Endothelial cell of umbilical vein (primary cell): ENCODE results near the gene ABCA2. TPM values are rescaled to one million over a fixed set of nuclear protein-coding genes. Genes with fewer than 3 reads are reported as not detected.

Source experiments
- BruUV-seq: library from RNA; stranded (reverse); fragments of 400-500 nt; replicated peaks from 2 replicates; lab custom pipeline; 2021; lab: Mats Ljungman, UMichigan
- CTCF ChIA-PET: fragments of 300-600, 350-600 bp; sonication (Branson Sonifier 250); formaldehyde crosslinking; loops from one replicate; lab custom pipeline; 2021; ENCODE audit warnings: antibody characterized with exemption, inconsistent platforms; lab: Charles Lee
- POLR2A ChIA-PET: fragments of 300-600, 350-600 bp; sonication (Branson Sonifier 250); formaldehyde crosslinking; loops from one replicate; lab custom pipeline; 2021; ENCODE audit warnings: antibody characterized with exemption, inconsistent platforms; lab: Charles Lee
- DNase-seq: peaks from one replicate; pipeline ENCODE4 v3.0.0-alpha.2; 2011; ENCODE audit warnings: low read depth, low spot score
- FAIRE-seq: peaks from 2 replicates; lab custom pipeline; 2011; peaks lifted over from hg19 to GRCh38; lab: Jason Lieb, UNC
- H2AFZ ChIP-seq: 2 replicates; pipeline ENCODE4 v1.6.0; 2012; ENCODE audit warnings: low read depth, low read length, control low read depth, inconsistent platforms
- H3K27ac ChIP-seq: 2 replicates; pipeline ENCODE4 v1.5.1; 2011; ENCODE audit warnings: low read depth, mild to moderate bottlenecking, control low read depth, low read length, moderate library complexity; ENCODE audit not compliant: insufficient read depth
- H3K27me3 ChIP-seq, 2 experiments: 2 replicates each; pipeline versions ENCODE4 v1.6.0 to v1.6.1; 2011; ENCODE audit warnings: low read length in 2 of 2, mixed read lengths in 1 of 2; ENCODE audit not compliant: control insufficient read depth in 2 of 2, insufficient read depth in 2 of 2
- H3K36me3 ChIP-seq, 2 experiments: 2 replicates in 1 of 2; 3 replicates in 1 of 2; pipeline ENCODE4 v1.5.1; 2011; ENCODE audit warnings: low read length in 2 of 2, mild to moderate bottlenecking in 1 of 2, moderate library complexity in 1 of 2; ENCODE audit not compliant: control insufficient read depth in 2 of 2, insufficient read depth in 2 of 2; ENCODE audit errors: extremely low read depth in 1 of 2
- H3K4me1 ChIP-seq: 3 replicates; pipeline ENCODE4 v1.5.1; 2011; ENCODE audit warnings: mild to moderate bottlenecking, low read length; ENCODE audit not compliant: control insufficient read depth, insufficient read depth; ENCODE audit errors: extremely low read depth
- H3K4me2 ChIP-seq: 2 replicates; pipeline ENCODE4 v1.6.1; 2011; ENCODE audit warnings: low read length, control low read depth, mixed read lengths; ENCODE audit not compliant: insufficient read depth
- H3K4me3 ChIP-seq, 3 experiments: fragments of 200-600 bp in 1 of 3; sonication (generic), shearing (Covaris generic) in 1 of 3; replicated peaks in 1 of 3; 2 replicates each; pipeline ENCODE4 v1.5.1; 2011 to 2016; ENCODE audit warnings: control low read depth in 3 of 3, low read length in 3 of 3, mild to moderate bottlenecking in 2 of 3, inconsistent platforms in 1 of 3, low read depth in 1 of 3, moderate library complexity in 1 of 3; ENCODE audit not compliant: insufficient read depth in 1 of 3
- H3K79me2 ChIP-seq: 2 replicates; pipeline ENCODE4 v1.6.0; 2012; ENCODE audit warnings: low read length, inconsistent platforms; ENCODE audit not compliant: control insufficient read depth, insufficient read depth
- H3K9ac ChIP-seq: replicated peaks from 2 replicates; pipeline ENCODE3; 2011; ENCODE audit warnings: low read length, control low read depth; ENCODE audit not compliant: insufficient read depth; ENCODE audit errors: extremely low read depth
- H3K9me1 ChIP-seq: replicated peaks from 3 replicates; pipeline ENCODE4 v1.6.0; 2011; ENCODE audit warnings: mild to moderate bottlenecking, low read length; ENCODE audit not compliant: control insufficient read depth, insufficient read depth; ENCODE audit errors: extremely low read depth
- H3K9me3 ChIP-seq: replicated peaks from 2 replicates; pipeline ENCODE4 v1.5.1; 2012; ENCODE audit warnings: low read length, inconsistent platforms; ENCODE audit not compliant: control insufficient read depth, insufficient read depth
- H4K20me1 ChIP-seq: replicated peaks from 2 replicates; pipeline ENCODE3; 2011; ENCODE audit warnings: mild to moderate bottlenecking, low read length; ENCODE audit not compliant: control insufficient read depth, insufficient read depth; ENCODE audit errors: extremely low read depth
- CTCF ChIP-seq, 2 donors: IDR thresholded peaks; 1 replicate in 1 of 2; 2 replicates in 1 of 2; pipeline ENCODE4 v1.5.1; 2011; ENCODE audit warnings: low read length in 2 of 2, mild to moderate bottlenecking in 2 of 2, moderate library complexity in 2 of 2, control low read depth in 1 of 2, inconsistent platforms in 1 of 2, low read depth in 1 of 2; ENCODE audit not compliant: insufficient read depth in 1 of 2; ENCODE audit errors: extremely low read depth in 1 of 2
- JUN ChIP-seq: IDR thresholded peaks from 2 replicates; pipeline ENCODE4 v1.6.1; 2011; ENCODE audit warnings: borderline replicate concordance, low read depth; ENCODE audit not compliant: insufficient read length, insufficient read depth
- MAX ChIP-seq: IDR thresholded peaks from 2 replicates; pipeline ENCODE4 v1.6.1; 2011; ENCODE audit not compliant: insufficient read depth, insufficient read length
- dilution Hi-C: fragments of 300-500 bp; cut with MboI; formaldehyde crosslinking; loops from one replicate; pipeline ENCODE4 v1.15.0; 2019; ENCODE audit warnings: low sequenced_read_pairs; ENCODE audit not compliant: extremely low pct_ligation_motif_present
- intact Hi-C: fragments of 100-400 bp; cut with micrococcal nuclease; formaldehyde crosslinking; loops from one replicate; pipeline ENCODE4 v1.10.0; 2022
- polyA plus RNA-seq, 4 experiments: library from polyadenylated mRNA; depleted of rRNA in 3 of 4; stranded (reverse) in 3 of 4; unstranded in 1 of 4; fragments of >200 nt; gene quantifications; 2 replicates each; pipeline versions ENCODE4 v1.2.1 to v1.2.3, GENCODE V29; 2011 to 2012; ENCODE audit warnings: missing spikeins in 1 of 4
- total RNA-seq: library from RNA; stranded (reverse); gene quantifications from 2 replicates; pipeline ENCODE4 v1.2.3, GENCODE V29; 2021

ABCA2 gene
- total and polyA plus RNA-seq, 2 donors (not counting 3 experiments of a cell fraction or from before 2014, with no cell fraction given) = 20.0 to 29.1 TPM

- H2AFZ ChIP-seq = no peak overlapping the region
- peaks cover 0 to 13% of the 10 kb centered on the region in 2 experiments for H3K36me3 ChIP-seq
- H3K9me1 ChIP-seq = no peaks in the 10 kb centered on the region
- H4K20me1 ChIP-seq = no peaks in the 10 kb centered on the region
- H3K4me2 ChIP-seq = no peak overlapping the region
- CTCF ChIA-PET = interaction anchor here (0.6 to 4.3 kb wide), 45 partner anchors 8 to 269 kb away, joined by 3 to 111 read pairs (median 4); partner anchors contain the start of genes AJM1, CLIC3, FBXW5 and MAN1B1
- intact Hi-C loops (loop anchor here (1.0 to 2.0 kb wide), 4 partner anchors 87 to 248 kb away; partner anchors contain the start of genes AJM1 and TMEM141), dilution Hi-C loops (no loop called here)
- POLR2A ChIA-PET = interaction anchor here (0.6 kb wide), 2 partner anchors 34 to 106 kb away, joined by 3 to 5 read pairs; no protein-coding TSS in a partner anchor
- H3K9me3 ChIP-seq = no peaks in the 10 kb centered on the region
- peak; percentile 91 to 97 for TF ChIP-seq CTCF (IDR thresholded peaks at IDR 0.05; ENCODE audit: extremely low read depth in 1 of 2, insufficient read depth in 1 of 2, low read depth in 1 of 2, low read length in 2 of 2)
- TF ChIP-seq MAX = no peak
- TF ChIP-seq JUN = no peak
- H3K9ac ChIP-seq = no peak overlapping the region
- BruUV-seq = no TSS peak
- H3K27me3 ChIP-seq = no peaks in the 10 kb centered on the region
- peak; percentile 99 for FAIRE-seq
- no peaks in the 10 kb centered on the region for H3K4me1 ChIP-seq
- H3K4me3 ChIP-seq = no peak overlapping the region
- DNase-seq = peak; percentile 82
- no peaks in the 10 kb centered on the region for H3K79me2 ChIP-seq
- H3K27ac ChIP-seq = no peak overlapping the region
These were observed 6.9 kb upstream of the ABCA2 start for GRCh38 chr9:137034709-137035506.
